ENCODE measurements around the gene RNF144A. TPM values are rescaled to one million over a fixed set of nuclear protein-coding genes. Genes with fewer than 3 reads are reported as not detected.

The RNF144A gene
- total and polyA plus RNA-seq, 7 donors, result 2.4 to 15.6 (median 8.7) TPM

GRCh38 chr2:6944555-6944954 lies 27.3 kb downstream of the RNF144A start:
- peak in 1 of 2 donors; percentile 53 for DNase-seq
- no peaks in the 10 kb centered on the region for H3K36me3 ChIP-seq (ENCODE audit: insufficient read depth in 1 of 2, low read depth in 1 of 2)
- peak overlapping the region; percentile 15 for H3K27ac ChIP-seq
- no peak for ATAC-seq
- no peak overlapping the region for H3K4me3 ChIP-seq
- H3K27me3 ChIP-seq (ENCODE audit: insufficient read depth in 3 of 3, low read length in 2 of 3), result no peaks in the 10 kb centered on the region
- intact Hi-C loops (cut with DNase I), result no loop called here
- TF ChIP-seq, protein P1, sequence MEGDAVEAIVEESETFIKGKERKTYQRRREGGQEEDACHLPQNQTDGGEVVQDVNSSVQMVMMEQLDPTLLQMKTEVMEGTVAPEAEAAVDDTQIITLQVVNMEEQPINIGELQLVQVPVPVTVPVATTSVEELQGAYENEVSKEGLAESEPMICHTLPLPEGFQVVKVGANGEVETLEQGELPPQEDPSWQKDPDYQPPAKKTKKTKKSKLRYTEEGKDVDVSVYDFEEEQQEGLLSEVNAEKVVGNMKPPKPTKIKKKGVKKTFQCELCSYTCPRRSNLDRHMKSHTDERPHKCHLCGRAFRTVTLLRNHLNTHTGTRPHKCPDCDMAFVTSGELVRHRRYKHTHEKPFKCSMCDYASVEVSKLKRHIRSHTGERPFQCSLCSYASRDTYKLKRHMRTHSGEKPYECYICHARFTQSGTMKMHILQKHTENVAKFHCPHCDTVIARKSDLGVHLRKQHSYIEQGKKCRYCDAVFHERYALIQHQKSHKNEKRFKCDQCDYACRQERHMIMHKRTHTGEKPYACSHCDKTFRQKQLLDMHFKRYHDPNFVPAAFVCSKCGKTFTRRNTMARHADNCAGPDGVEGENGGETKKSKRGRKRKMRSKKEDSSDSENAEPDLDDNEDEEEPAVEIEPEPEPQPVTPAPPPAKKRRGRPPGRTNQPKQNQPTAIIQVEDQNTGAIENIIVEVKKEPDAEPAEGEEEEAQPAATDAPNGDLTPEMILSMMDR (IDR thresholded peaks at IDR 0.05), result no peak
- 47 to 65% (median 50%) methylated on average over 5 of the region's 5 CpGs for WGBS, 3 donors
- H3K9me3 ChIP-seq, result no peaks in the 10 kb centered on the region
- H3K4me1 ChIP-seq, result peaks cover 28% of the 10 kb centered on the region

DNA sequence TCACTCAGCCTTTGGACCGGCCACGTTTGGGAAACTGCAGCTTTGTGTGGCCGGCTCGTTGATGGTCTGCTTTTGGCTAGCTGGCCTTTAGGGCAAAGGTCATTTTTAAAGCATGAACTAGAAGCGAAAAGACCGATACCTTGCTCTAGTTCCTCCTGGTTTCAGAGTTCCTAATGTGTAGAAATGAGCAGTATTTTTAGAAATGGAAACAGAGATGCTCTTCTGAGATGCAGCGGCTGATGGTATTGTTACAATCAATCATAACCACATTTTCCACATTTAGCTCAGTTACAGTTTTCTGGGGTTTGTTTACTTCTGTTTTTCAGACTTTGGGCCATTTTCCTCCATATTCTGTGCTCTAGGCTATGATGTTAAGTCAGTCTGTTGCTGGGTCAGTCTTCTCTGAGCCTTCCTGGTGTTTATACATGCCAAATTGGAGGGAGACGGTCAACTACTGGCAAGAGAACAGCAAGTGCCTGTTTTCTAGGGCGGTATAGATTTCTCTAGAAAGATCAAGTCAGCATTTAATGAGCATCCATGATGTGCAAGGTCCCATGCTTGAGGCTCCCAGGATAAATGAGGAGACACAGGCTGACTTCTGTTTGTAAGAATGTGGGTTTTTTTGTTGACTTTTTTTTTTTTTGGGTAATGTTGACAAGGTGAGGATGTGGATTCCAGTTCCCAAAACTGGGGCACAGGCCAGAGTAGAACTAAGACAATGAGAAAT lies 28.0 kb downstream of the RNF144A start:
- Histone ChIP-seq H3K9me3 (no peaks in the 10 kb centered on the region), H3K4me3 (no peak overlapping the region), H3K27ac (peak overlapping the region; percentile 15), H3K36me3 (ENCODE audit: insufficient read depth in 1 of 2, low read depth in 1 of 2) (no peaks in the 10 kb centered on the region), H3K27me3 (ENCODE audit: insufficient read depth in 3 of 3, low read length in 2 of 3) (no peaks in the 10 kb centered on the region), H3K4me1 (peaks cover 23% of the 10 kb centered on the region)
- TF ChIP-seq, protein P1 (IDR thresholded peaks at IDR 0.05), result no peak
- ATAC-seq, result no peak
- WGBS, 3 donors, result 52 to 64% (median 58%) methylated on average over 9 of the region's 9 CpGs
- no peak for DNase-seq
- intact Hi-C loops (cut with DNase I), result no loop called here

DNA sequence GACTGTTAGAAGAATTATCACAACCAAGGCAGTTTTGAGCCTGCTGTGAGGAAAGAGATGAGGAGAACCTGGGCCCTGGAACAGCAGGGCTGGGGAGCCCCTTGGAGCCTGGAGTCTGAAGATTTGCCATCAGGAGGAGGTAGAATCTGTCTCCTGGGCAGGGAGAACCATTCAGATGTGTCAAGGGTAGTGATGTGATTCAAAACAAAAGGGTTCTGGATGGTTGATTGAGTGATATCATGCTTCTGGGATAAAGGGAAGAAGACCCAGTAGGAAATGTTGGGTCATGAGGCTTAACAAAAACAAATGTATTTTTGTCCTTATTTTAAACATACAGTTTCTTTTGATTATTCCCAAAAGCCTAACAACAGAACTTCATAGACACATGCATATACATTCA lies 28.6 kb downstream of the RNF144A start:
- H3K36me3 ChIP-seq (ENCODE audit: insufficient read depth in 1 of 2, low read depth in 1 of 2), result no peaks in the 10 kb centered on the region
- no peak for ATAC-seq
- peaks cover 18% of the 10 kb centered on the region for H3K4me1 ChIP-seq
- H3K27me3 ChIP-seq (ENCODE audit: insufficient read depth in 3 of 3, low read length in 2 of 3), result no peaks in the 10 kb centered on the region
- H3K9me3 ChIP-seq, result no peaks in the 10 kb centered on the region
- intact Hi-C loops (cut with DNase I), result no loop called here
- no peak overlapping the region for H3K4me3 ChIP-seq
- TF ChIP-seq, protein P1 (IDR thresholded peaks at IDR 0.05), result no peak
- no peak for DNase-seq
- no peak overlapping the region for H3K27ac ChIP-seq

GRCh38 chr2:6946722-6947121 lies 29.5 kb downstream of the RNF144A start:
- no peaks in the 10 kb centered on the region for H3K27me3 ChIP-seq (ENCODE audit: insufficient read depth in 3 of 3, low read length in 2 of 3)
- intact Hi-C loops (cut with DNase I), result no loop called here
- H3K27ac ChIP-seq, result no peak overlapping the region
- no peaks in the 10 kb centered on the region for H3K36me3 ChIP-seq (ENCODE audit: insufficient read depth in 1 of 2, low read depth in 1 of 2)
- no peaks in the 10 kb centered on the region for H3K9me3 ChIP-seq
- no peak overlapping the region for H3K4me3 ChIP-seq
- H3K4me1 ChIP-seq, result peaks cover 9% of the 10 kb centered on the region
- WGBS, 3 donors, result 82 to 93% (median 89%) methylated on average over 2 of the region's 2 CpGs
- DNase-seq (no peak), ATAC-seq (no peak)
- TF ChIP-seq, protein P1 (IDR thresholded peaks at IDR 0.05), result no peak

All from psoas muscle (tissue), 8 donors.